GM21576 (cell line): ENCODE results near the gene CDHR1.
A peak's percentile ranks its signal among the peaks of the same experiment; 100 is the strongest.

Source experiments
- ATAC-seq: cut with Tn5 transposase; IDR thresholded peaks from one replicate; pipeline ENCODE4 v1.9.1; 2021; ENCODE audit warnings: mild to moderate bottlenecking, moderate library complexity; ENCODE audit not compliant: unreplicated experiment

Gene CDHR1

GRCh38 chr10:84258034-84258695, 63.8 kb downstream of the CDHR1 start:
- no peak for ATAC-seq

DNA sequence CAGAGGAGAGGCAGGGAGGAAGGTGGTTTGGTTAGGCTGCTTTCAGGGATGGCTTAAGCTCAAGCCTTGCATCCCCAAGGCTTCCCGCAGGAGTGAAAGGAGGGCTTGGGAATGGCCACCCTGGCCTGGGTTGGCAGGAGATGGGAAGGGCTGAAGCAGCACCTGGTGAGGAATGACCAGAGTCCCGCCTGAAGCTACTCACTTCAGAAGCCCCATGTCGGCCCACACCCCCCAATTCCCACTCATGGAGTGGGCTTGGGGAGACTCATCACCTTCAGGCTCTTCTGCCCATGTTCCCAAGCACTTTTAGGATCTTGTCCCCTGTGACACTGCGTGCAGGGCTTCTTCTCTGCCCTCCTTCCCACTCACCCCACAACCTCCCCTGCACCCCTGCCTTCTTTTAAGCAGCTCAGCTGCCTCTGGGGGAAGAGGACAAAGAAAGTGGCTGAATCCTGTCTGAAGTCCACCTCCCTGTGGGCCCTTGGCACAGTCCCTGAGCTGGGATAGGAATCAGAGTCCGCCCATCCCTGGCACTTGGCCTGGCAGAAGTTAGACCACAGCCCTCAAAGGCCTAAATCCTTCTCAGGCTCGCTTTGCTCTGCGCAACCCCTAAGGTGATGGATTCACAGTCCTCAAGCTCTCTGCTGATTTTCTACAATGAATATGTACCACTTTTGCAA, 67.0 kb downstream of the CDHR1 start:
- no peak for ATAC-seq

GRCh38 chr10:84262190-84262956, 68.0 kb downstream of the CDHR1 start:
- no peak for ATAC-seq

DNA sequence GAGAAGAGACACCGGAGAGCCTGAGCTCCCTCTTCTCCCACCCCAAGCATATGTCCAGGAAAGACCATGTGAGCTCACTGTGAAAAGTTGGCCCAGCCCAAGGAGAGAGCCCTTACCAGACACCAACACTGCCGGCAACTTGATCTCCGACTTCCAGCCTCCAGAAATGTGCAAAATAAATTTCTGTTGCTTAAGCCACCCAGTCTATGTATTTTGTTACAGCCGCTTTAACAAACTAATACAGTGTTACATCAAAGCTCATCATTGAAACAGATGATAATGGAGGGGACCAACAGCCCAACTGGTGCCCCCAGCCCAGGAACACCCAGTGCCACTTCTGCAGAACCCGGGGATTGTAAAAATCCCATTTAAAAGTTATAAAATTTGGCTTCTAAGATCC, 69.4 kb downstream of the CDHR1 start:
- ATAC-seq: no peak

GRCh38 chr10:84264611-84265141, 70.3 kb downstream of the CDHR1 start:
- peak; percentile 95 for ATAC-seq

- ATAC-seq: no peak
Measured at GRCh38 chr10:84265418-84265817, 71.1 kb downstream of the CDHR1 start.

DNA sequence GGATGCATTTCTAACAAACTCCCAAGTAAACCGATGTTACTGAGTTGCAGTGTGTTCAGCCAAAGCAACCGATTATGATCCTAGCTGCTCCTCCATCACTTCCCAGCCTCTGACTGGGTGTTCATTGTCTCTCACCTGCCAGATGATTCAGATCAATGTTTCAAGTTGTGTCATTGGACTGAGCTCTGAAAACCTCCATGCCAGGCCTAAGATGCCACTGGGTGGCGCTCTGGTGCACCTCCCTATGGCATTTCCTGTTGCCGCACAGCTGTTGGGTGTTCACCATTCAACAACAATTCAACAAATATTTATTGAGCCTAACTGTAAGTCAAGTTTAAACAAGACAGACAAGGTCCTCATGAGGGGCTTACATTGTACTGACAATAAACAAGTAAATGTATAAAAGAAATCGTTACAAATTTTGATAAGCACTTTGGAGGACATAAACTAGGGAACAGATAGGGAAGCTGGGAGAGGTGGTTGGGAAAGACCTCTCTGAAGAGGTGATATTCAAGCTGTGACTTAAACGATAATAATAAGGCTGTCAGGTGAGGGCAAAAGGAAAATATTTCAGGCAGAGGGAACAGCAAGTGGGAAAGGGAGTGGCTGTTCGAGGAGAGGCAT, 73.3 kb downstream of the CDHR1 start:
- peak; percentile 52 for ATAC-seq

DNA sequence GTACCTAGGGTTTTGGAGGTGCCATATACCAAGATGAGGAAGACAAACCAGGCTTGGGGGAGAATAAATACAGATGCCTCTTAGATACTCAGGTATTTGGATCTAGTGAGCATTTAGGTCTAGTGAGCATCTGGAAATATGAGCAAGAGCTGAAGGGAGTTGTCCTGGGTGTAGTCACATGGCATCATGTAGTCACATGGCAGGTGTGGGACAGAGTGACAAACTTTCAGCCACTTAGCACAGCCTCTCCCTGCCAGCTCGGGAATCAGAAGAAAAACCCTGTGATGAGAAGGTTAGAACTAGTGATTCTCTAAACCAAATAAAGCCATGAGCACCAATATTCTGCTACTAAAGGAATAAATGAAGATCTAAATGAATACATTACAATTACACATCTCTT, 74.8 kb downstream of the CDHR1 start:
- ATAC-seq: no peak
